ENCODE results near the gene ACTL10. TPM values are rescaled to one million over a fixed set of nuclear protein-coding genes. Genes with fewer than 3 reads are reported as not detected.

The ACTL10 gene
- total RNA-seq, 1 donor from 2014 or later: not detected

DNA sequence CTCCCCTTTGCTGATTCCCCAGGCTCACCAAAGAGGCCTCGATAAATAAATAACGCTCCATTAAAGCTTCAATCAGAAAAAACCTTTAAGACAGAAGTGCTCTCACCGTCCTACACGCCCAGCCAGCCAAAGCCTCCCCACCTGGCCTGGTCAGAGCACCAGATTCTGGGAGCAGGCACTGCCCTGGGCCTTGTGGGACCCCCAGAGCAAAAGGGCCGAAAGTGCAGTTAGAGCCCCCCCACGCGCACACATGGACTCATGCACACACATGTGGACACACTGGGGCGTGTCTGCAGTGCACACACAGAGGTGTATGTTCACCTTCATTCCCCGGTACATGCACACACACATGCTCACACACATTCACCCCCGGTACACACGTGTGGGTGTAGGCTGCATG, 9.4 kb downstream of the ACTL10 start:
- DNase-seq (ENCODE audit: low read depth): no peak

DNA sequence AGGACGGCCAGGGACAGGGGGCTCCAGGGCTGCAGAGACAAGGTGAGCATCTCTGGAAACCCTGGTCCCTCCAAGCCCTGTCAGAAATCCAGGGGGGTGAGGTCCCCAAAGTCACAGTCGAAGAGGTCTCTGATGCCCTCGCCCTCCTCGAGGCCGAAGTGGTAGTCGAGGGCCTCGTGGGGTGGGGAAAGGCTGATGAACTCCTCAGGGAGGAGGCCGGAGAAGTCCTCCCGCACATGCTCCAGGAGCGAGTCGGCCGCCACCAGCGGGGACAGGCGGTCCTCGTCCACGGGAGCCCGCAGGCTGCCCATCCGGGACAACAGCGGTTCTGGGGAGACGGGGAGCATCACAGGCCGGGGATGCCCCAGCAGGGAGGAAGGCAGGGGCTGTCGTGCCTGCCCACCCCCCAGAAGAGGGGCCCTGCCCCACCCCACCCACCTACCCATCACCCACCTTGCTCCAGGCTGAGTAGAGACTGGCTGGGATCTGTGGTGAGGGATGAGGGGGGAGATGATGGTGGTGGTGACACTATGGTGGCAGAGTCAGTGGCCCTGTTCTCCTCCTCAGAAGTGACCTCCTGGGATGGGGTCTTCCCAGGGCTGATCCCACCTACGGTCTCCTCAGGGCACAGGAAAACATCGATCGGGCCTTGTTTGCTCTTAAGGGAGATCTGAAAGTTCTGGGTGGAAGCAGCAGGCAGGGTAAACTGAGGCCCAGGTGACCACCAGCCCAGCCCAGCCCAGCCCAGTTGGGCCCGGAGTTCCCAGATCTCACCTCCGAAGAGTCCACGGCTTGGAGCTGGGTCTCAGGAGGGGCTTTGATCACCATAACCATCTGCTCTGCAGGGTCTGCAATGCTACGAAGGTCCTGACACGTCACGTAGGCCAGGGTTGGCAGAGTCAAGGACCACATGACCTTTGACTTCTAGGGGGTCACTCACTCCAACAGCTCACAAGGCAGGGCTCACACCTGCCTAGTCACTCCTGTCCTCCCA, 10.2 kb downstream of the ACTL10 start:
- DNase-seq (ENCODE audit: low read depth): no peak

DNA sequence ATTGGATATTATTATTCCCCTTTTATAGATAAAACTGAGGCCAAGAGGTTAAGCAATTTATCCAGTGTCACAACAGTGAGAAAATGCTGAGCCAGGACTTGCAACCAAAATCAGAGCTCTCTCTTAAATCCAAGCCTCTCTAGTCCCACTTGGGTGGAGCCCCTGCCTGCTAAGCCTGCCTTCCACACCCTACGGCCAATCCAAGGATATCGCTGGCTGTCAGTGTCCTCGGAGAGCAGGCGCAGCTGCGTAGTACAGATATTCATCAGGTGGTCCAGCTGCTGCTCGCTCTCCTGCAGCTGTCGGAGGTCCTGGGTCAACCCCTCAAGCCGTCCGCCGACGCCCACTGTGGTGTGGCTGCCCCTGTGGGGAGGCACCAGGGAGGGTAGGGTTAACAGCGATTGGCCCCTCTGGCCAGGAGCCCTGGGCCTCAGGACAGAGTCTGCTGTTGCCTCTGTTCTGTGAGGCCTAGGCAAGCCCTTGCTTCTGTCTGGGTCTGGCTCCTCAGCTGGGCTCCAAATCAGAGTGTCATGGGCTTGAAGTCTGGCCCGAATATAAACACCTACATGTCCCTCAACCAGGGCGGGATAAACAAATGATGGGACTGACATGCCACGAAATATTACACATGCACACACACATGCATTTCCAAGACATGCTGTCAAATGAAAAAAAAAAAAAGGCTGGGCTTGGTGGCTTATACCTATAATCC, 11.4 kb downstream of the ACTL10 start:
- DNase-seq (ENCODE audit: low read depth): no peak

DNA sequence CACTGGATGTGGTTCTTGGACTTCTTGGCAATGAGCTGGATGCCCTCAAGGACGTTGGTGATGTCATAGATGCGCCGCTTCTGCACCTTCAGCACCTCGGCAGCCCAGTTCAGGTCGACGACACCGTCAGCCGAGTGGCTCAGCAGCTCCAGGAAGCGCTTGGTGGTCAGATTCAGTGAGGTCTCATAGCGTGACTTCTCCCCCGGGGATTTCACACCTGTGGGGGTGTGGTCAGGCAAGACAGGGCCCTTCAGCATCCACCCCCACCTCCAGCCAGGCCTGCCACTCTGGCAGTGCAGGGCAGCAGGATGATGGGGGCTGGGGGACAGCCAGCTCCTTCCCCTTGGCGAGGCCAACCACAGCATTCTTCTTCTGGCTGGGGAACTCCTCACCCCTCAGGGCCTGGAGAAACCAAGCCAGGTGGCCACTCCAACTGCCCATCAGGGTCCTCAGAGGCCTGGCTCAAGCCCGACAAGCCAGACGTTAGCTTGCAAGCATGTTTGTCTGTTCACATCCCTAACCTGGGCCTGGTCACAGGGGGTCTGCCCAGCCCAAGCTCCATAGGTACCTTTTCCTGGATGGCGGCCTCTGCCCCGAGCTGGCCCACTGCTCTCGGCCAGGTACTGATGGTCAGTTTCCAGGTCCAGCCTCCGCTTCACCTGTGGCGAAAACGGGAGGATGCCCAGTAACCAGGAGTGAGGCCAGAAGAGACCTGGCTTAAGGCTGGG, 13.2 kb downstream of the ACTL10 start:
- DNase-seq (ENCODE audit: low read depth): peak; percentile 30

DNA sequence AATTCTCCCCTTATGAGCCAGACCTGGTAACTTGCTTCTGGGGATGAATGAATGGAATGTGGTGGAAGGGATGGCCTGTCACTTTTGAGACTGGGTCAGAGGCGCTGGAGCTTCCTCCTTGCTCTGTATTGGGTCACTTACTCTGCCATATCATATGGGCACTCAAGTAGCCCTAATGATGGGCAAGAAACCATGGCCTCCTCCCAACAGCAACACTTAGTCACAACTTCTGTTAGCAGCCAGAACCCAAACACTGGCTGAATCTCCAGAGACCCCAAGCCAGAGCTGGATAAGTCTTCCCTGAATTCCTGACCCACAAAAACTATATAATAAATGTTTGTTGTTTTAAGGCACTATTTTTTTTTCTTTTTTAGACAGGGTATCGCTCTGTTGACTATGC, 13.9 kb downstream of the ACTL10 start:
- DNase-seq (ENCODE audit: low read depth): no peak

DNA sequence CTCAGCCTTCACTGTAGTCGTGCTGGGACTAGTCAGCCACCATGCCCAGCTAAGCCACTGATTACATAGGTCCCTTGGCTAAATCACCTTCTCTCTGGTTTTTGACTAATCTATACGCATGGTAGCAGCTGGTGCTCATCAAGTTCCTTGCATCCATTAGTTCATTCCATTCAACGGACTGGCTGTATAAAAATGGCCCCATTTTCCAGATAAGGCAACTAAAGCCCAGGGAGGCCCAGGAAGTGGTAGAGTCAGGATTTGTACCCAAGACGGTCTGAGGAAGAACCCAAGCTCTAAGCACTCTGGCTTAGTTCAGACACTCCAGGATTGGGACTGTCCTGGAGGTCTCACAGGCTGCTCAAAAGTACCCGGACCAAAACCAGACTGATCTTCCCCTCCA, 14.5 kb downstream of the ACTL10 start:
- no peak for DNase-seq (ENCODE audit: low read depth)

DNA sequence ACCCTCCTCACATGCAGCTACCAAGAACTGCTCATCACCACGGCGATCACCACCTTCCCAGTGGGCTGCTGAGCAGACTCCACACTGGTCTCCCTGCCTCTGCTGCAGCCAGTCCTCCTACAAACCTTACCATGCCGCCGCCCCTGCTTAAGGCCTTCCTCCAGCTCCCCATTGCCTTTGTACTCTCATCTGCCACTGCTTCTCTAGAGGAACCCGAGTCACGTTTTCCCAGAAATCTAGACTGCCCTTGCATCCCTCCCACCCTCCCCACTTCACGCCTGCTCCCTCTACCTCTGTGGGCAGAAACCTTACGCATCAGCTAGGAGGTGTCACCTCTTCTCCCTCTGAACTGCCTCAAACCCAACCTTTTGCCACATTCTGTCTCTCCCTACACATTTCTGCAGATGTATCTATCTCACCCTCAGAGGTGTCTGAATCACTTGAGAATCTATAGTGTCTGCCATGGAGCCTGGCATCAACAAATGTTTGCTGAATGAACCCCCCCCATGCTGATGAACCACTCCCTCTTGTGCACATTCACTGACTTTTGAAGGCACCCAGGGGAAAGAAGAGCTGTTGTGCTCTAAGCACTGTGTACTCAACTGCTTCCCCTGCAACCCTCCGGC, 15.1 kb downstream of the ACTL10 start:
- DNase-seq (ENCODE audit: low read depth): no peak

DNA sequence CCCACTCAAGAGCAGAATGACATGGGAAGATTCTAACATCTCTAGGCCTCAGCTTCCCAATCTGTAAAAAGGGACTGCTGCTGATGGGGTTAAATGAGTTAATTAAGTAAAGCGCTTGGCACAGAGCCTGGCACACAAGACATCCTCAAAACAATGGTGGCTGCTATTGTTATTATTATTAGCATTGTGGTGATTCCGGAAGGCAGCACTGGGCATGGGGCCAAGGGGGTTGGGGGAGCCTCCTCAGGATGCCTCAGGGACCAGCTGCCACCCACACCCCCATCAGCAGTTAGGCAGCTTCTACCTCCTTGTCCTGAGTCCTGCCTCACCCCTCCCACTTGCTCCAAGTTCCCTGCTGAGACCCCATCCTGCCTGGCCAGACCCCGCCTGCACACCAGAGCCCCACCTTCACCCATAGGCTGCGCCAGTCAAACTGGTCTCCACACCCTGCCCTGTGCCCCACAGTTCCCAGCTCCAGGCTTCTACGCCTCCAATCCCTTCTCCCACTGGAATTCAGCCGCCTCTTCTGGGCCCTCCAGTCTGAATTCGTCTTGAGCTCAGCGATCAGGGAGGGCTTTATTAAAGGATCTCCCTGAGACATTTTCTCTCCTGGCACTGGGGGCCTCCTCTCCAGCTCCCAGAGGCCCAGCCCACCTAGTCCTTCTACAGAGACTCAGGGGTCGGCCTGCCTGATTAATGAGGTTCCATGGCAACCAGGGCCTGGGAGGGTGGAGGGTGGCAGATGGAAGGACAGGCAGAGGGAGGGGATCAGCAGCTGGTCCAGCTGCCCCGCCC, 18.0 kb downstream of the ACTL10 start:
- peak; percentile 6 for DNase-seq (ENCODE audit: low read depth)

DNA sequence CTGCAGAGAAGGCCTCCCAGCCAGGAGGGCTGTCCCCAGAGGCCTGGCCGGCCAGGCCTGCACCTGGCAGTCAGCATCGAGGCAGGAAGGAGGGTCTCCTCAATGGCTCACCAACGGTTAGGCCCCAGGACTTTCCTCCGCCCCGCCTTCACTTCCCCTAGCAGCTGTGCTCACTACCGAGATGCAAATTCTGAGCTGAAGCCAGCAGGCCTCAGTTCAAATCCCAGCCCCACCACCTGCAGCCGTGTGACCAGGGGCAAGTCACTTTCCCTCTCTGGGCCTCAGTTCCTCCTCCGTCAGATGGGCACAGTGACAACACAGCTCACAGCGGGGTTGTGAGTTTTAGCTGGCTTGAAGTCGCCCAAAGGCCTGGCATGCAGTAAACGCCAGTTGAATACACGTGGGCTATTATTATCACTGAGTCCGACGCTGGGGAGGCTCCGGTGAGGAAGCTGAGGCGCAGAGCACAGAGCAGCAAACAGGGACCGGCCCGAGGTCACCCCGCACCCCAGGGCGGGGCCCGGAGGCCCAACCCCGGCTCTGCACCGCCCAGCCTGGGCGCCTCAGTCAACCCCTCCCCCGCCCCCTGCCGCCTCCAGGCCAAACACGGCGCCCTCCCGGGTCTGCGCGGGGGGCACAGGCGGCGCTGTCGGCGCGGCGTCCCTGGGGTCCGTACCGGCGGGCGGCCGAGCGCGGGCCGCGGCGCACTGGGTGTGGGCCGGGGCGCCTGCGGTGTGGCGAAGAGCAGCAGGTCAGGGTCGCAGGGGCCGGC, 18.8 kb downstream of the ACTL10 start:
- DNase-seq (ENCODE audit: low read depth): peak; percentile 38

DNA sequence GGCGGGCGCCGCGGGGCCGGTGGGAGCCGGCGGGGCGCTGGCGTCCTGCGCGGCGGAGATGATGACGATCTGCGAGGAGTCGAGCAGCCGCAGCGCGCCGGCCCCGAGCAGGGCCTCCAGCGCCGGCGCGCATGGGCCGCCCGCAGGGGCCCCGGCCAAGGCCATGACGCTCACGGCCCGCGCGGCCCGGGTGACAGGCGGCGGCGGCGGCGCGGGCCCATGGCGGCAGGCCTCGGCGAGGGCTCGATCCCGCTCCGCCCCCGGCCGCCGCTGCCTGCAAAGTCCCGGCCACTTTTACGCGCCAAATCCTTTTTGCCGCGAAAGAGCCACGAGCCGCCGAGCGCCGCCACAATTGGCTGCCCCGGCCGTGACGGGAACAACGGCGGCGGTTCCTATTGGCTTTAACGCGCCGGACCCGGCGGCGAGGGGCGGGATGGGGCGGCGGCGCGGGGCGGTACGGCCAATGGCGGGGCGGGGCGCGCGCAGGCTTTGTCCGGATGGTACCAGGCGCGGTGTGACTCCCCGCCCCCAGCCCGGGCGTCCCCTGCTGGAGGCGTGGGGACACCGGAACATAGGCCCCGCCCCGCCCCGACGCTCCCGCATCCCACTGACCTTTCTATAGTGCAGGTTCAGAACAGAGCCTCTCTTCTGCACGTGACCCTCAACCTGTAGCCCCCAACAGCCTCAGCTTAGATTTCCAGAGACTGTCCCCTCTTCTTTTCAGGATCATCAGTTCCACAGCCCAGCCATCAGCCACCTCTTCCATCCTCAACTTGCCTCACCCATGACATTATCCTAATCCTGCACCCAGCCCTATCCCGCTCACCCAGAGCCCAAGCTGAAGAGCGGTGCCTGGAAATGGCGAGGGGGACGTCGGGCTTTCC, 19.6 kb downstream of the ACTL10 start, which contains the start of gene E2F1:
TSS of gene E2F1 (minus strand) at position 286 of the 884 bp plus-strand sequence. CDS start at position 165, 121 bp downstream.
- DNase-seq (ENCODE audit: low read depth): peak; percentile 95

DNA sequence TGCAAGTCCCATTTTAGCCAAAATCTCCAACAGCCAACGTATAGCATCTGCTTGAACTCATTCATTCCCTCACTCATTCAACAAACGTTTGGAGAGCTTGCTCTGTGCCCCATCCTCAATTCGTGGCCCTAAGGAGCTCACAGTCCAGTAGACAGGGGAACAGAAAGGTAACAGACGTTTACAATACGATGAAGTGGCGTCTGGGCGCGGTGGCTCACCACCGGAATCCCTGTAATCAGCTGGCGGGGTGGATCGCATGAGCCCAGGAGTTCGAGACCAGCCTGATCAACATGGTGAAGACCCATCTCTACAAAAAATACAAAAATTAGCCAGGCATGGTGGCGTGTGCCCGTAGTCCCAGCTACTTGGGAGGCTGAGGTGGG, 20.2 kb downstream of the ACTL10 start:
- no peak for DNase-seq (ENCODE audit: low read depth)

DNA sequence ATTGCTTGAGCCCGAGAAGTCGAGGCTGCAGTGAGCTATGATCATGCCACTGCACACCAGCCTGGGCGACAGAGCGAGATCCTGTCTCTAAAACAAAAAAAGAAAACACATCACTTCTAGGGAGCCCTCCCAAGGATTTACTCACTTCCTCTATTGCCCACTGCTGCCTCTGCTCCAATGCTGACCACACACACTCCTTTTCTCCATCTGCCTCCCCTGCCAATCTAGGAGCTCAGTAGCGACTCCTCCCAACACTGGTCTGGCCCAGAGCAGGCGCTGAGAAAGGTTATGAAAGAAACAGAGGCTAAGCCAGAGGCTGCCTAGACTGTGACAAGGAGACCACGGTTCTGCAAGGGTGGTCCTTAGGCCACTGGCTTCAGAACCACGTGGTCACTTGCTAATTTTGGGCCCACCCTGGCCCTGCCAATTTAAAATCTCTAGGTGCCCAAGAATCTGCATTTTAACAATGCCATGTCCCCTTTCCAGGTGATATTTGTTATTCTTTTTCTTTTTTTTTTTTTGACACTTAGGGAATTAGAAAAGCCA, 20.7 kb downstream of the ACTL10 start:
- no peak for DNase-seq (ENCODE audit: low read depth)

DNA sequence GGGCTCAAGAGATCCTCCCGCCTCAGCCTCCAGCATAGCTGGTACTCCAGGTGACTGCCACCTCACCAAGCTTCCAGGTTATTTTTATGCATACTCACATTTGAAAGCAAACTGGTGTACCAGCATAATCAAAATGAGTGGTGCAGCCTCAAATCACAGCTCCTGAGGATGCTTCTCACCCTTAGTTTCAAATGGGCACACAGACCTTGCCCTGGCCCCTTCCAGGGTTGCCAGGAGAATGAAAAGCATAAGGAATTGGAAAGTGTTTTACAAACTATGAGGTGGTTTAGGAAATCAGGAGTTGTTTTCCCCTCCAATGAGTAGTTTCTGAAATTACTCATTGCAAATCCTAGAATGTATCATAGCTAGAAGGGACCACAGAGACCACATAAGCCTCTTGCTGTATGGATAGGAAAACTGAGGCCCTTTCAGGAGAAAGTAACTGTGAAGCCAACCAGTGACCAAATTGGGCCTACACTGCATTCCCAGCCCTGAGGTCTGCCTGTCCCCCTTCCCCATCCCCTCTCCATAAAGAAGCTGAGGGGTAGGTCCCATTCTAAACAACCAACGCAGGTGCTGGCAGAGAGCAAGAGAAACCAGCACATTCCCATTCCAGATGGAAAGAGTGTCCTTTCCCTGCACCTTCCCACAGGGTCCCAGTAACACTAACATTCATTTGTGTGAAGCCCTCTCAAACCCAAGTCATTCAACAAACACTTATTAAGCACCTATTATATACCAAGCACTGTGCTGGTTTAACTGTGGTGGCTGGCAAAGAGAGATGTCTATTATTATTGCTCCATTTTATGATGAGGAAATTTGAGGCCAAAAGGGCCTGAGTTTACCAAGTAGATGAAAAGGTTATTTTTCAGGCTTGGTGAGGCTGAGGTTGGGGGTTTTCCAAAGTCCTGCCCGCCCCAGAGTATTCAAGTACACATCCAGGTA, 21.5 kb downstream of the ACTL10 start:
- no peak for DNase-seq (ENCODE audit: low read depth)

DNA sequence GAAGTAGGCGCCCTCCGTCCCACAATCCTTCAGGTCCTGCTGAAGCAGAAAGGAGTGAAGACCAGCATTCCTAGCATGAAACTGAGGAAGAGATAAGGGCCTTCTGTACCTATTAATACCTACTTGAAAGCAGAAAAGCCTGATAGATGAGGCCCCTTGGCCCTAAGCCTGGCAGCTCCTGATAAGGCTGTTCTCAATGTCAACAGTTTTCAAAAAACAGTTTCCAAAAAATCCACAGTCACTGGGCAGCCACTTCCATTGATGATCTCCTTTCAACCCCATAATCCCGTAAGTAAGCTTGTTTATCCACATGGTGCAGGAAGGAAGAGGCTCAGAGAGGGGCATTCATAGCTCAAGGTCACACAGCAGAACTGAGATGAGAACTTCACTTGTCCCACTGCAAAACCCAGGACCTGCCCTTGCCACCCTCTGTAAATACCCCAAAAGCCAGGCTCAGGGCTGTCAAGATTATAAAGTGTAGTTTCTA, 22.2 kb downstream of the ACTL10 start:
- no peak for DNase-seq (ENCODE audit: low read depth)

DNA sequence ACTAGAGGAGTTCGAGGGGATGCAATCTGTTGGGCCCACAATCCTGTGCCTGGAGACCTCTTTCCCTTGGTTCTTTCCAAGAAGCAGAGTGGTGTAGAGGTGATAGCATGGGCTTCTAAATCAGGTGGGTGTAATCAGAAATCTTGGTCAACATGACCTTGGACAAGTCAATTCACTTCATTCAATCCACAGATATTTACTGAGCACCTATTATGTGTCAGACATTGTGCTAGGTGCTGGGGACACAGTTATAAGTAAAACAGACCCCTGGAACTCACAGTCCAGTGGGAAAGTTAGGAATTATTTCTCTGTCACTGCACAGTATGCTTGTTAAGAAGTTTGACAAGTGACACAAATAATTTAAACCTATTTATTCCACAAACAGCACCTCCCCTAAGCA, 22.8 kb downstream of the ACTL10 start:
- no peak for DNase-seq (ENCODE audit: low read depth)

DNA sequence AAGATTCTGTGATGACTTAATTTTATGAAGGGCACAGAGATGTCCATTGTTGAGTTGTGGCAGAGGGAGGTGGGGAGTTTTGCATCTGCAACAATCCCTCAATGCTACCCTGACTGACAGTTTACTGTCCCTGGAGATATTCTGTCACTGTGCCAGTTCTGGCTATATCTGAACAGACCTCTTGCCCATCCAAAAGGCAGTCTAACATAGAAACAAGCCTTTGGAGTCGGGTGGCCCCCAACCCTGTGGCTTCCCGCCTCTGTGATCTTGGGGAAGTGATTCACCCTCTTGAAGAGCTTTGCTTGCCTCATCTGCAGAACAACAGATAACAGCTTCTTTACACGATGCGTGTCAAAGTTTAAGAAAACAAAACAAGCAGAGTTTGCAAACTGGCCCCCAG, 23.2 kb downstream of the ACTL10 start:
- DNase-seq (ENCODE audit: low read depth): peak; percentile 57

DNA sequence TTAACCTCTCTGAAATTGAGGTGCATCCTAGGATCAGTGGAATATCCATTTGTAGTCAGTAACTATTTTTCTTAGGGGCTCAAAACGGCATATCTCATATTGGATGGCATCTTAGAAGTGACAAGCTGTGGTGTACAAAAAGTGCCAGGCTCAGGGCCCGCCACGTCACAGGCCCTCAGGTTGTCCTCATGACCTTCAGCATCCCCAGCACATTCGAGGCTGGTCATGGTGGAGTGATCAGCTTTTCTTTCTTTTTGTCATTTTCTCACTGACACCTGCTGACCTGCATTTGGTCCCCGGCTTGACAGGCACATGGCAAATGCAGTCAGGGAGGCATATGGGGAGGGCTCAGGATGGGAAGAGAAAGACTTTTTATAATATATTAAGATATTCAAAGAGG, 26.5 kb downstream of the ACTL10 start:
- DNase-seq (ENCODE audit: low read depth): no peak

Measured in myocyte (in vitro differentiated cells).